Stromal cell of bone marrow (primary cell): Measurements from ENCODE around the gene SNTB2.

Experiments
- DNase-seq: peaks from one replicate; pipeline ENCODE4 v3.0.0-alpha.2; 2012; ENCODE audit warnings: low read depth

The SNTB2 gene

DNA sequence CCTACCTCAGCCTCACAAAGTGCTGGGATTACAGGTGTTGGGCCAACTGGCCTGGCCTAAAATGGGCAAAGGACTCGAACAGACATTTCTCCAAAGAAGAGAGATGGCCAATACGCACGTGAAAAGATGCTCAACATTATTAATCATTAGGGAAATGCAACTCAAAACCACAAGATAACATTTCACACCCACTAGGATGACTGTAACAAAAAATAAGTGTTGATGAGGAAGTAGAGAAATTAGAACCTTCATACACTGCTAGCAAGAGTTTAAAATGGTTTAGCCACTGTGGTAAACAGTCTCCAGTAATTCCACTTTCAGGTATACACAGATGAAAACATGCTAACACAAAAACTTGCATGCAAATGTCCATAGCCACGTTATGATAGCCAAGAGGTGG, 159.0 kb downstream of the SNTB2 start:
- no peak for DNase-seq

DNA sequence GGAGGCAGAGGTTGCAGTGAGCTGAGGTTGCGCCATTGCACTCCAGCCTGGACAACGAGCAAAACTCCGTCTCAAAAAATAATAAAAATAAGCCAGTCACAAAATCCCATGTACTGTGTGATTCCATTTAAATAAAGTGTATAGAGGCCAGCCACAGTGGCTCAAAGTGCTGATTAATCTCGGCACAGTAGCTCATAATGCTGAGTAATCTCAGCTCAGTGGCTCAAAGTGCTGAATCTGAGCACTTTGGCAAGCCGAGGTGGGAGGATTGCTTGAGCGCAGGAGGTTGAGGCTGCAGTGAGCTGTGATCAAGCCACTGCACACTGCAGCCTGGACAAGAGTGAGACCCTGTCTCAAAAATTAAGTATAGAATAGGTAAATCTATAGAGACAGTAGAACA, 159.7 kb downstream of the SNTB2 start:
- no peak for DNase-seq

DNA sequence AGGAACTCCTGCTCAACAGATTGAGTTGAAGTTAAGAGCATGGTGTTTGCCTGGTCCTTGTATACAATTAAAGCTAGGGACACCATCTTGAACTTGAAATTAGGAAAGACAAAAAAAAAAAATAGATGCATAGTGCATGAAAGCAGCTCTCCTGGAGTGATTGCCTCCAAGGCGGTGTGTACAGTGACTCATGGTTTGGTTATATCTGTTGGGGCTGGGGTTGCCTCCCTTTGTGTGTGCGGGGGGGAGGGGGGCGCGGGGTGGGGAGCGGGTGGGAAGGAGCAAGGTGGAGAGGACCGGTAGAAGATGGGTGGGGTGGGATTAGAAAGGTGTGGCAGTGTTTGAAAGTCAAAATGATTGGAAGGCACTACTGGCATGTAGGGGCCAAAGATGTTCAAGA, 161.3 kb downstream of the SNTB2 start:
- DNase-seq: no peak

DNA sequence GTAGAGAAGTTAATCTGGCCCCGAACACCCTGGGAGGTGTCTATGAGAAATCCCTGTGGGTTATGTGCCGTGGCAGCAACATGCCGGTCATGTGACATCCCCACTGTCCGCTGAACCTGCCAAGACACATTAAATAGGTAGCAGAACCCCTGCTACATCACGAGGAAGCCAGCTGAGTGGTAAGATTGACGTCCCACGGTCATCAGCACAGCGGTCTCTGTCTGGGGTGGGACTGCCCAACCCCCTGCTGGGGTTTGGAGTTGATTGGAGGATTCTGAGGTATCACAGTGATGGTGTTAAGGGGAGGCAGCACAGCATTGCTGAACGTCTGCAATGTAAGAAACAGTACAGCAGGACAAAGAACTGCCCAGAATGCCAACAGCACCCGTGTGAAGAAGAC, 162.6 kb downstream of the SNTB2 start:
- no peak for DNase-seq

DNA sequence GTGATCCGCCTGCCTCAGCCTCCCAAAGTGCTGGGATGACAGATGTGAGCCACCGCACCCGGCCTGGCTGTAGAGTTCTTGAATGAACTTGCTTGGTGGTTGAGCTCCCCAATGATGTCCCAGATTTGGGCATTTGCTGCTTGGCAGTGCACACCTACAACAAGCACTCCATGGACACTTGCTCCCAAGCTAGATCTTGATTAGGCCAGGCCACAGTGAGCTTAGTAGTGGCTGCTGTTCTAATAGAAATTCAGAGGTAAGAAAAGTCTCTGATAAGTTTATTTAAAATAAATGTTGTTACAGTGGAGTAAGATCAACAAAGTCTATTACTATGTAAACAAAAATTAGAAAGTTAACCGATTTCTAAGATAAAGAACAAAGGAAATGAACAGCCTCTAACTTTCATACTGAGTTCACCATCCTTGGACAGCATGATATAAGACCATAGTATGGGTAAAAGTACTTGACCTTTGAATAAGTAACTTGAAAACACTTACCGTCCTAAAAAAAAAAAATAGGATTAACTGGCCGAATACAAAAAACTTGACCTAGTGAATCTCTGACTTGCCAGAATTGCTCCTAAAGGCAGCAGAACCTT, 163.7 kb downstream of the SNTB2 start:
- DNase-seq: no peak

DNA sequence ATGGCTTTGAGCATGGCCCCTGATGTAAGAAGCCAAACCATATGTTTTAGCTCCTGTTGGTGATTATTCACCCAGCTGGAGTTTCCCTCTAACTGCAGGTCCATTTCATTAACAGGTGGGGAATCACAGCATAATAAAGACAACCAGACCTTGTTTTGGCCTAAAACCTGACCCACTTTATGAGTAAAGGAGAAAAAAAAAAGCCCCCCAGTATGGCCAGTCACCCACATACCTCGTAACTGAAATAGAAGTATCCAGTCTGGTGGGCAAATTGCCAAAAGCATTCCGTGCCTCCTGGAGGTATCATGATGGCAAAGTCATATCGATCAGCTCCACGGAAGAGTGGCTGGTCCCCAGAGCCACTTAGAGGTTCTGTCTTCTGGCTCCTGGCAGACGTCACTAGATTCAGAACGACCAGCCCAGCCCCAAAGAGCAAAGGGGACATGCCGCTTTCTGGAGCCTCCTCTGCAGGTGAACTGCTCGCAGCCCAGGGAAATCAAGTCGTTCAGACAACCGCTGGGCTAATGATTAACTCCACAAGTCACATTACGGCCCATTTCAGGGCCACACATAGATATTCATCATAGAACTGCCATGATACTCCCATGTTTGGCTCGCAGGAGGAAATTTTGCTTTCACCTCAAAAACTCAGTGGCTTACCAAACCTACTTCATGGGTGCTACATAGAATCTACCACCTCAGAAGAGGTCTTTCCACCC, 164.5 kb downstream of the SNTB2 start, which contains the start of gene TMED6:
TSS of gene TMED6 (minus strand) at position 478 of the 719 bp plus-strand sequence. CDS start at position 445, 33 bp downstream.
- no peak for DNase-seq
